Inferior parietal cortex (tissue), 1 donor: Measurements from ENCODE around the gene NBPF11.
"Not testable (repeated sequence)": the region's sequence is repeated elsewhere in the genome, so short reads cannot be mapped to it uniquely, and the experiment has no call there.

Experiments
- DNase-seq: peaks from one replicate; pipeline ENCODE4 v3.0.0-alpha.2; 2016; ENCODE audit errors: extremely low spot score

NBPF11 gene, protein sequence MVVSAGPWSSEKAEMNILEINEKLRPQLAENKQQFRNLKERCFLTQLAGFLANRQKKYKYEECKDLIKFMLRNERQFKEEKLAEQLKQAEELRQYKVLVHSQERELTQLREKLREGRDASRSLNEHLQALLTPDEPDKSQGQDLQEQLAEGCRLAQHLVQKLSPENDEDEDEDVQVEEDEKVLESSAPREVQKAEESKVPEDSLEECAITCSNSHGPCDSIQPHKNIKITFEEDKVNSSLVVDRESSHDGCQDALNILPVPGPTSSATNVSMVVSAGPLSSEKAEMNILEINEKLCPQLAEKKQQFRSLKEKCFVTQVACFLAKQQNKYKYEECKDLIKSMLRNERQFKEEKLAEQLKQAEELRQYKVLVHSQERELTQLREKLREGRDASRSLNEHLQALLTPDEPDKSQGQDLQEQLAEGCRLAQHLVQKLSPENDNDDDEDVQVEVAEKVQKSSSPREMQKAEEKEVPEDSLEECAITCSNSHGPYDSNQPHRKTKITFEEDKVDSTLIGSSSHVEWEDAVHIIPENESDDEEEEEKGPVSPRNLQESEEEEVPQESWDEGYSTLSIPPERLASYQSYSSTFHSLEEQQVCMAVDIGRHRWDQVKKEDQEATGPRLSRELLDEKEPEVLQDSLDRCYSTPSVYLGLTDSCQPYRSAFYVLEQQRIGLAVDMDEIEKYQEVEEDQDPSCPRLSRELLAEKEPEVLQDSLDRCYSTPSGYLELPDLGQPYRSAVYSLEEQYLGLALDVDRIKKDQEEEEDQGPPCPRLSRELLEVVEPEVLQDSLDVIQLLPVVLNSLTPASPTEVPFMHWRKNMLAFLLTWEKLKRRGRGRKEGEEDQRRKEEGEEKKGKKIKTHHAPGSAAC

GRCh38 chr1:148151911-148152656 lies at the start of gene NBPF11:
Gene NBPF11, minus strand, starts transcription at chr1:148152281. Its CDS starts 25,278 bp downstream, at chr1:148127003.
- peak; percentile 73 for DNase-seq

DNA sequence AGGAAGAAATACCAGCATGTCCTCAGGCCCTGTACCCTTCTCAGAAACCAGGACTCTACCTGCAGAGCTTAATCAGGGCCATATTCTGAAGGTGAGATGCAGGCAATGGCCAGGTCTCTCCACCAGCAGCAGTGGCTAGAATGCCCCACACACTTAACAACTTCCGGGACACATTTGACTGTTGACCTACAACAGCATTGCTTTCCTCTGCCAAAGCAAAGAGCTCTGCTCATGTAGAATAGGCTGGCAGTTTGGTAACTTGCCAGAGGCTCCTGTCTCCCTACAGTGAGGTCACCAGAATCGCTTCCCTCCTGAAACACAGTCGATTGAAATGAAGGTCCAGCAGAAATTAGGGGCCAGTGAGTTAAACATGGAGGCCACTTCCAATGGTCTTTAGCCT lies 45.3 kb upstream of the NBPF11 start:
- DNase-seq: not testable (repeated sequence)

- not testable (repeated sequence) for DNase-seq
Measured at GRCh38 chr1:148196949-148197348, 44.9 kb upstream of the NBPF11 start.

DNA sequence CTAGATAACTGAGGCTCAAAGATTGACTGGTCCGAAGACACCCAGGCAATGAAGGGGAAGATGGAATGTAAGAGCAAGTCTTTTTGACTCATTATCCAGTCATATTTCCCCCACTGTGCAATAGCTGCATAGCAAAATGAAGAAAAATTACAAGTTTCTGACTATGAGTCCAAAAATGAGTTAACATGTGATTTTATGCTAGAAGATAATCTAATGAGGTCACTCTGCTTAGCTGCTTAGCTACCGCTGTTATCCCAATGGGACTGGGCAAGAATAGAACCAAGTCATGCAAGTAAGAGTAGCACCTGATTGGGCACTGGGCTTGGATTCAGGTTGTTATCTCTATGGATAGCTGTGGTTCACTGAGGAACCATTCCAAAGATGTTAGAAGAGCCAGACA lies 43.0 kb upstream of the NBPF11 start:
- DNase-seq: not testable (repeated sequence)

DNA sequence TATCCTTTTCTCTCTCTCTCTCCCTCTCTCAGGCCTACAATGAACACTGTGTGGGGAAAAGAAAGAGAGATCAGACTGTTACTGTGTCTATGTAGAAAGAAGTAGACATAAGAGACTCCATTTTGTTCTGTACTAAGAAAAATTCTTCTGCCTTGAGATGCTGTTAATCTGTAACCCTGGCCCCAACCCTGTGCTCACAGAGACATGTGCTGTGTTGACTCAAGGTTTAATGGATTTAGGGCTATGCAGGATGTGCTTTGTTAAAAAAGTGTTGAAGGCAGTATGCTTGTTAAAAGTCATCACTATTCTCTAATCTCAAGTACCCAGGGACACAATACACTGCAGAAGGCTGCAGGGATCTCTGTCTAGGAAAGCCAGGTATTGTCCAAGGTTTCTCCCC lies 36.7 kb upstream of the NBPF11 start:
- DNase-seq: not testable (repeated sequence)

DNA sequence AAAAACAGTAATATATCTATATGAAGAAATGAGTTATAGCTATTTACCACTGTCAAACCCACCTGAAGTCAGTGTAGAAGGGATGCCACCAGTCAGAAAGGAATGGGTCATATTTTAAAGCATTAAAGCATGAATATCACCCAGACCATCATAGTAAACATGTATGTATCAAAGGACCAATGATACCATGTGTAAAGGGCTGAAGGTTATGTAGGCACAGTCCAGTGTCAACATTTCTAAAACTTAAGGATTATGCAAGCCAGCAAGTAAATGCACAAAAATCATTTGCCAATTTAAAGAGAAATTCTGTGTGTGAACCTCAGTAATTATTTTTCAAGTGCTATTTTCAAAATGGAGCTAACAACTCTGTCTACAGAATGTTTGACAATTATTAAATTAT lies 26.6 kb upstream of the NBPF11 start:
- not testable (repeated sequence) for DNase-seq

DNA sequence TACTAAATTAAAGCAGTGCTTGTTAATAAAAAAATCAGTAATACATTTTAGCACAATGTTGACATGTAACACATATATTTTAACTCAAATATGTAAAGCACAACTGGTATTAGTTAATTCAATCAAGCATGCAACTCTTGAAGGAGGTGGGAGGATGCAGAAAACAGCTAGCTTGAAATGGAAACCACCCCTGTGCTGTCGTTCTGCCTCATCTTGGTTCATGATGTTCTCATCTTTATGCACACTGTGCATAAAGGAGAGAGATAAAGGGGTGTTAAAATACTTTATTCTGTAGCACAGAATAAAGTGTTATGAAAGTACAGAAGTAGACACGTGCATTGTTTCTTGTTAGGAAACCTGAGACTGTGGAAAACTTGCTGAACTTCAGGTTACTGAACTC lies 23.3 kb upstream of the NBPF11 start:
- DNase-seq: not testable (repeated sequence)

DNA sequence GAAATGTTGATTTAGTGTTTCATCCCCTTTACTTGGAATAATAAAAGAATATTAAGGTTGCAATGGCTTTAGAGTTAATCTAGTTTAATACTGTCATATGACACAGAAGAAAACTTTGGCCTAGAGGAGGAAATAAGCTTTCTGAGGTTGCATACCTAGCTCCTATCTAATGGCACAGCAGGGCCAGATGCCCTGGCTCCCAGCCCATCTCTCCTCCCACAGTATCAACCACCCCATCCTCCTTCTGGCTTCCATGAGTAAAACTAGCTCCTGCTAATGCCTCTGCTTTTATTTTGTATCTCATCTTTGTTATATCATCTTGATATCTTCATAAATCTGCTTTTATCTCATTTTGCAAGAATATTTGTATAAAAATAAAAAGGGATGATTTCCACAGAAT lies 19.9 kb upstream of the NBPF11 start:
- not testable (repeated sequence) for DNase-seq

GRCh38 chr1:148166558-148167492 lies 14.7 kb upstream of the NBPF11 start:
- no peak for DNase-seq

GRCh38 chr1:148162363-148162762 lies 10.3 kb upstream of the NBPF11 start:
- no peak for DNase-seq

GRCh38 chr1:148161053-148161901 lies 9.2 kb upstream of the NBPF11 start:
- no peak for DNase-seq

DNA sequence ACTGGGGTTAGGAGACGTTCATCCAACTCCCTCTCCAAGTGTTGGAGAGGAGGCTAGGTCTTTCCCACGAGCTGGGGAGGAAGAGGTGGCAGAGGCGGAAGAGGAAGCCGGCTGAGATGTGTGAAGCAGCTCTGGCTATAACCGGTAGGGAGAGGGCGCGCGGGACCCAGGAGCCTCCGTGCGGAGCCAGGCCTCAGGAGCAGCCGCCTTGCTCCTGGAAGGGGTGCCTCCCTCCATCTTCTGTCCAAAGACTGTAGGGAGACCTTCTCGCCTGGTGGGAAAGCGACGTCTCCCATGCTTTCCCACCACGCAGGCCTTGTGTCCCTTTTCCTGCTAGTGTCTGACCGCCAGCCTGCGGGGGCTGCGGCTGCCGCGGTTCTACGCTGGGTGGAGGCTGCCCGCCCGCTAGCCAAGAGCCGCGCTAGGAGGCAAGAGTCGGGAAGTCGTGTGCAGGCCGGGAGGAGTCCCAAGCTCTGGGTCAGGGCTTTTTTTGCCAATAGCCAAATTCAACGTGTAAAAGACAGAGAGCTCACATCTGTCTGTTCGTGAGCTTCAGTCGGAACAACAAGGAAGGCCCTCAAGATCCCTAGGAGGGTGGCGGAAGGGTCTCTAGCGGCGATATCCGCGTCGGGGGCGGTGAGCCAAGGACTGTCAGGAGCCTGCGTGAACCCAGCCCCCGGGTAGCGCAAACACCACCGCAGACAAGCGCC lies 8.4 kb upstream of the NBPF11 start:
- no peak for DNase-seq

- no peak for DNase-seq
Measured at GRCh38 chr1:148160048-148160342, 7.9 kb upstream of the NBPF11 start.

DNA sequence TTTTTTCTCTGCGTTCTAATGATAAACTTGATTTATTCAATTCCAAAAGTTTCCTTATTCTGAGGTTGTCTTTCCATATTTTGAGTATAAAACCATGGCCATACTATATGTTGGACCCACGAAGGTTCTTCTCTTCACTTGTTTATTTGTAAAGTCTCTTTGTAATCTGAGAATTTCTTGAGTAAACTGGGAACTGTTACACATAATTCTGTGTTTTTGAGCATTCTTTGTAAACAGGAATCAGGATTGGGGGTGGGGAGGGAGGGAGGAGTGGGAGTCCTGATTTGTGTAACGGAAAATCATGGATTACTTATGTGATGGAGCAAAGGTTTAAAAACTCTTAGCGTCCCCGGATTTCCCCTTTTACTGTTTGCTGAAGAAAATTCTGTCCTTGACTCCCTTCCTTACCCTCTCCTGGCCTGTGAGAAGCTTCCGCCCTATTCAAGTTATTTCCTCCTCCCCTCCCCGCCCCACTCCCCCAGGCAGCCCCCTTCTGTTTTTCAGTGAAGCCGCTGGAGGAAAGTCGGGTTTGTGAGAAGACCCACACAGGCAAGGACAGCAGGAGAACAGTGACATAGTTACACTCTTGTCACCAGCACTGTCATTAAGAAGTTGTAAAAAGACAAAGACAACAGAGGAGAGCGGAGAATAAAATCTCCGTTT lies 6.4 kb upstream of the NBPF11 start:
- DNase-seq: no peak

DNA sequence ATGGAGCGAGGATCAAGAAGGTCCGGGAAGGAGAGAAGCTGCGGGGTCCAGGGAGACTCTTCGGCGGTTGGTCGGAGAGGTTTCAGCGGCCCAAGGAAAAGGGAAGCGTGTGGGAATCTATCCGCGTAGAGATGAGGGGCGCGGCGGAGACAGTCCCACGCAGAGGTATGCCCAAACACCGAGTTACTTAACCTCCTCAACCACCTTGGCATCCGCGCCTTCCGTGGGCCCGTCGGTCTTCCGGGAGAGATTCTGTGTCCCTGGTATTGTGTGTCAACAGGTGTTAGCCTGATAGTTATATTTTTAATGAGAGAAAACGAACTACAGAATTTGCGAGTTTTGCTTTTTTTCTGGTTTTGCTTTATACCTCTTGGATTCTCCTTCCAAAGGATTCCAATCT lies 5.7 kb upstream of the NBPF11 start:
- DNase-seq: not testable (repeated sequence)

DNA sequence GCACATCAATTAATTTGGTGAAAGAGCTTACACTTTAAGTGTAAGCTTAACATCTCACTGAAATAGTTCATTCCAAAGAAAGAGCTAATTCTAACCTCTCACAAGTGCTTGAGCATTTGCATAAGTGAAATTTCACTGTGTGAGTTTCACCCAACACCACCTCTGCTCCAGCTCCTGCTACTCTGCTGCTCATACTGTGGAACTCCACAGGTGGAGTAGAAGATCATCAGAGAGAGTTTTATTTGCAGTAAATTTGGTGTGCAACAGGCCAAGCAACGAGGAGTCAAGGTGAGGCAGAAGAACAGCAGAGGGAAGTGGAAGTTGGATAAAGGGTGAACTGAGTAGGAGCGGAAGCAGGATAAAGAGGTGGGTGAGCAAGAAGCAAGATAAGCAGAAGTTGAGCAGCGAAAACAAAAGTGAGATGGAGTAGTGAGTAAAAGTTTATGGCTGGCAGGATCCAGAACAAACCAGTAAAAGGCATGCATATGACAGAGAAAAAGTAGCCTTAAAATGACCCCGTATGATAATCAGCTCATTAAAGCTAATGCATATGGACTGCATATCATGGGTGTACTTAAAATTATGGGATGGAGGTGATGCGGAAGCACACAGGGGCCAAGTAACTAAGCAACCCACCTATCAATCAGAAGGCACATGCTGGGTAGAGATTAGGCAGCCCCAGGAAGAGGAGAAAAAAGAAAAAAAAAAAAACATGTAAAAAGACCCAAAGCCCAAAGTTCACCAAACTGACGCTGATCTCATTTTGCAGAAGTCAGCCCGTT lies 3.6 kb upstream of the NBPF11 start:
- DNase-seq: not testable (repeated sequence)

DNA sequence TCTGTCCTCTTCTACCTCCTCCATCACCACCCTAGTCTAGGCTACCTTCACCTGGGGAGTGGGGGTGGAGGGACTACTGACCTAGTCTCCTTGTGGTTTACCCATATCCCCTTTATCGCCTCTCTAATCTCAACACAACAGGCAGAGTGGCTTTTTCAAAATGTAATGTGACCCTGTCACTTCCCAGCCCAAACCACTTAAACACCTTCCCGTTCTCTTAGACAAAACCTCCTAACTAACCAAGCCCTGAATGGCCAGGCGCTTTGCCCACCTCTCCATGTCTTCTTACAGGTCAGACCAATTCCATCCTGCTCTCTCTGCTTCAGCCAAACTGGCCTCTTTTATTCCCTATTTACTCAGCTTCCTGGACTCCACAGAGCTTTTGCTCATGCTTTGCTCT lies 714 bp upstream of the NBPF11 start:
- not testable (repeated sequence) for DNase-seq

DNA sequence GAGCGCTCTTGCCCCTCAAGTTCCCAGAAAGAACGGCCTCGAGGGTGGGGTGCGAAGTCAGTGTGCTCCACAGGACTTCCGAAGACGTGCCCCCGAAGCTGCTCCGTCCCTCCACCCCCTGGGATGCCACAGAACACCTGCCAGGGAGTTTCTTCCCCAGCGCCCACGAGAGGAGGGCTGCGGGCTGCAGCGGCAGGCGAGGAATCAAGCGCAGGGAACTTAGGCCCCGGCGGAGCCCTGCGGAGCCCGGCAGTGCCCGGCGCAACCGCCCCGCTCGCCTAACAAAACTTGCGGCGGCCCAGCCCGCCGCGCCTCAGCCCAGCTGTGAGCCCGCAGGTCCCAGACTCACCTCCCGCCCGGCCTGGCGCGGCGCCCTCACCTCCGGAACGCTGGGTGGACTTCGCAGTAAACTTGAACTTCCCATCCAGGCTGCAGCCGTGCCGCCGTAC lies 686 bp downstream of the NBPF11 start:
- DNase-seq: not testable (repeated sequence)
